HG03378 (cell line): ENCODE measurements around the gene MTHFD2.
"Not testable (repeated sequence)": the region's sequence is repeated elsewhere in the genome, so short reads cannot be mapped to it uniquely, and the experiment has no call there.

Experiments
- ATAC-seq: cut with Tn5 transposase; IDR thresholded peaks from one replicate; pipeline ENCODE4 v1.9.1; 2021; ENCODE audit warnings: mild to moderate bottlenecking, moderate library complexity; ENCODE audit not compliant: unreplicated experiment

Gene MTHFD2

GRCh38 chr2:74194799-74195198 lies 3.6 kb upstream of the MTHFD2 start:
- ATAC-seq: no peak

GRCh38 chr2:74197049-74197448 lies 1.4 kb upstream of the MTHFD2 start:
- no peak for ATAC-seq

- no peak for ATAC-seq
Observed at GRCh38 chr2:74198023-74198460, 373 bp upstream of the MTHFD2 start.

- ATAC-seq: no peak
Observed at GRCh38 chr2:74199275-74199701, 873 bp downstream of the MTHFD2 start.

- no peak for ATAC-seq
Observed at GRCh38 chr2:74199871-74200305, 1.5 kb downstream of the MTHFD2 start.

GRCh38 chr2:74201196-74201595 lies 2.8 kb downstream of the MTHFD2 start:
- no peak for ATAC-seq

GRCh38 chr2:74201596-74201995 lies 3.2 kb downstream of the MTHFD2 start:
- no peak for ATAC-seq

GRCh38 chr2:74204436-74204835 lies 6.0 kb downstream of the MTHFD2 start:
- no peak for ATAC-seq

GRCh38 chr2:74205113-74205512 lies 6.7 kb downstream of the MTHFD2 start:
- ATAC-seq: no peak

GRCh38 chr2:74205596-74205995 lies 7.2 kb downstream of the MTHFD2 start:
- no peak for ATAC-seq

GRCh38 chr2:74206180-74206688 lies 7.8 kb downstream of the MTHFD2 start:
- peak; percentile 66 for ATAC-seq

- no peak for ATAC-seq
Observed at GRCh38 chr2:74212702-74213410, 14.4 kb downstream of the MTHFD2 start.

- not testable (repeated sequence) for ATAC-seq
Observed at GRCh38 chr2:74215771-74216170, 17.4 kb downstream of the MTHFD2 start.

GRCh38 chr2:74216642-74217041 lies 18.2 kb downstream of the MTHFD2 start:
- ATAC-seq: no peak

- no peak for ATAC-seq
Observed at GRCh38 chr2:74219846-74220486, 21.6 kb downstream of the MTHFD2 start.

- no peak for ATAC-seq
Observed at GRCh38 chr2:74221091-74221490, 22.7 kb downstream of the MTHFD2 start.

GRCh38 chr2:74221604-74222299 lies 23.3 kb downstream of the MTHFD2 start:
- ATAC-seq: no peak

GRCh38 chr2:74222300-74222650 lies 23.9 kb downstream of the MTHFD2 start:
- no peak for ATAC-seq

GRCh38 chr2:74223941-74224770 lies 25.7 kb downstream of the MTHFD2 start:
- no peak for ATAC-seq

GRCh38 chr2:74225698-74226459 lies 27.5 kb downstream of the MTHFD2 start:
- ATAC-seq: no peak
